GM19043 (cell line): ENCODE measurements around the gene EPB41L2.
"Not testable (repeated sequence)": the region's sequence is repeated elsewhere in the genome, so short reads cannot be mapped to it uniquely, and the experiment has no call there.

Experiments used
- ATAC-seq: cut with Tn5 transposase; IDR thresholded peaks from one replicate; pipeline ENCODE4 v1.9.1; 2021; ENCODE audit warnings: low read depth; ENCODE audit not compliant: unreplicated experiment

Gene EPB41L2

DNA sequence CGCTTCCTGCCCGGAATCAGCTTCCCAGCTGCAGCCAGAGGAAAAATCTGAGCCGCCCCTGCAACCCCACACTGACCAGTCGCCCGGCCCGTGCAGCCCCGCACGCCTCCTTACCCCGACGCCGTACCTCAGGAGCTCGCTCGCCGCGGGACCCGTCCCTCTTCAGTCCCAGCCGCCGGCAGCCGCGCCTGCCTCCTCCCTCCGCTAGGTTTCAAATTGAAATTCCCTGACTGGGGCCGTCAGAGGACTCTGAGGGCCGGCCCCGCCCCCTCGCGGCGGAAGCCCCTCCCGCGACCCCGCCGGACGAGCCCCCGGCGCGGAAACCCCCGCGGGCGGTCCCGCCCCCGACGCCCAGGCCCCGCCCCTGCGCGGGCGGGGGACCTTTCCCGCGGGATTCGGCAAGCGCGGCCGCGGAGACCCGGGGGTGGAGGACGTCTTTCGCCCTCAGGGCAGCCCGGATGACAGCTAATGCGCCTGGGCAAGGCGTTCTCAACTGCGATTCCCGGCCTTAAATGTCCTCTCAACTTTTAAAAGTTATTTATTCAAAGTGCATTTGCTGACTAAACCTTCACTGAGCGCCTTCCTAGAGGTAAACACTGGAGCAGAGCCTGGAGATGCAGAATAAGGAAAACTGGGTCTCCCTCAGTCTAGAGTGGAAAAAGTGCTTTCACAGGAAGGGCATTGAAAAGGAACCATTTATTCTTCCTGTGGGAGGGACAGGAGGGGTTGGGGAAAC is at the start of gene EPB41L2:
Gene EPB41L2 (minus strand): TSS at position 218 of the 736 bp plus-strand sequence. CDS start 106,760 bp downstream, outside the sequence.
- ATAC-seq: peak; percentile 70

DNA sequence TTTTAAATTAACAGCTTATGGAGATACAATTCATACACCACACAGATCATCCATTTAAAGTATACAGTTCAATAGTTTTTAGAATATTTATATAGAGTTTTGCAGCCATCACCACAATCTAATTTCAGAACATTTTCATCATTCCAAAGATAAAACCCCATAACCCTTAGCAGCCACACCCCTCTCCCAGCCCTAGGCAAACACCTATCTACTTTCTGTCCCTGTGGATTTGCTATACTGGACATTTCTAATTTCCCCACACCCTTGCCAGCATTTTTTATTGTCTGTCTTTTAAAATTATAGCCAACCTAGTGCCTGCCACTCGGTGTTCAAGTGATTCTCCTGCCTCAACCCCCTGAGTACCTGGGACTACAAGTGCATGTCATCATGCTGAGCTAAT is 49.2 kb upstream of the EPB41L2 start:
- ATAC-seq: no peak

DNA sequence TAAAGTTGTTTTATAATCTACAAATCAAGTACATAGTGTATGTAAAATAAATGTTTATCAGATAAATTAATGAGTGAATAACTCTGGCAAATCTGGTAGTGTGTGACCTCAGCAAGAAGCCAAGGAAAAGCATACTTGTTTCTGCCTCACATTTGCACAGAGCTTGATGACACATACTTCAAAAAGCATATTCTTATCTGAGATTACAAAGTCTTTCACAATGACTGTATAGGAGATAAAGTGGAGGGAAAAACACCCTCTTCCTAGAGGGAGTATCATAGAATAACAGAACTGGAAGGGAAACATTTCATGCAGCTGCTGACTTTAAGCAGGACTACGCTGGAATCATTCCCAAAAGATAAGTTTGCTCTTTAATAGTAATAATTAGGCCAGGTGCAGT is 44.1 kb upstream of the EPB41L2 start:
- ATAC-seq: no peak

GRCh38 chr6:131103901-131104300 is 40.9 kb upstream of the EPB41L2 start:
- ATAC-seq: no peak

- no peak for ATAC-seq
Measured at GRCh38 chr6:131103296-131103695, 40.3 kb upstream of the EPB41L2 start.

DNA sequence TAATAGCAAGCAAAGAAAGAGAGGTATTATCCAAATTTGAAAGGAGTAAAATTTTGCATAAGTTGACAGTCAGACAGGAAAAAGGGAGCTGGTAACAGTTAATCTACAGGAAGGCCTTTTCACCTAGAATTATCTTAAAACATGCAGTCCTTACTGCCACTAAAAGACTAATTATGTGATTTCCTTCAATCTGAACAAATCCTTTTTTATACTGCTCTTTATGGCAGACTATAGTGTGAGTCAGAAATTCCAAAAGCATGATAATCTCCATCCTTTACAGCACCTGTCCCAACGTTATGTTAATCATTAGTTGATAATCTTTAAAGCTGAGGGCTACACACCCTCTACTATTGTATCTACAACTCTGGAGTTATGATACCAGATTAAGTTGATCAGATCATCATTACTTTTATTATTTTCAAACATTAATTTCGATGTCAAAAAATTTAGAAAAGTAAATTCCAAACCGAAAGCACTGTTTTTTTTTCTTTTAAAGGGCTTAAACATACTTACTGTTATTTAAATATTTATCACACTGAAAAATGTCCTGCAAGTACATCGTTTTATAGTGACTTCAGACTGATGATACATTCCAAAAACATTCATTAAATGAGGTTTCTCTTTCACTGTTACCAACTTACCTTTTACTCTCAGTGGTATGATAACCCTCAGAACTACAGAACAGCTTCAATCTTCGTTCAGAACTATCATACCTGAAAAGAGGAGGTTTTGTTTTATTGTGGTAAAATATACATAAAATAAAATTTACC is 39.1 kb upstream of the EPB41L2 start:
- no peak for ATAC-seq

- no peak for ATAC-seq
Measured at GRCh38 chr6:131096786-131097185, 33.7 kb upstream of the EPB41L2 start.

- no peak for ATAC-seq
Measured at GRCh38 chr6:131093334-131093733, 30.3 kb upstream of the EPB41L2 start.

DNA sequence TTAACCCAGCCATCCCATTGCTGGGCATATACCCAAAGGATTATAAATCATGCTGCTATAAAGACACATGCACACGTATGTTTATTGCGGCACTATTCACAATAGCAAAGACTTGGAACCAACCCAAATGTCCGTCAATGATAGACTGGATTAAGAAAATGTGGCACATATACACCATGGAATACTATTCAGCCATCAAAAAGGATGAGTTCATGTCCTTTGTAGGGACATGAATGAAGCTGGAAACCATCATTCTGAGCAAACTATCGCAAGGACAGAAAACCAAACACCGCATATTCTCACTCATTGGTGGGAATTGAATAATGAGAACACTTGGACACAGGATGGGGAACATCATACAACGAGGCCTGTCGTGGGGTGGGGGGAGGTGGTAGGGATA is 28.9 kb upstream of the EPB41L2 start:
- ATAC-seq: not testable (repeated sequence)

- ATAC-seq: not testable (repeated sequence)
Measured at GRCh38 chr6:131090339-131090738, 27.3 kb upstream of the EPB41L2 start.

GRCh38 chr6:131084982-131085381 is 21.9 kb upstream of the EPB41L2 start:
- no peak for ATAC-seq

DNA sequence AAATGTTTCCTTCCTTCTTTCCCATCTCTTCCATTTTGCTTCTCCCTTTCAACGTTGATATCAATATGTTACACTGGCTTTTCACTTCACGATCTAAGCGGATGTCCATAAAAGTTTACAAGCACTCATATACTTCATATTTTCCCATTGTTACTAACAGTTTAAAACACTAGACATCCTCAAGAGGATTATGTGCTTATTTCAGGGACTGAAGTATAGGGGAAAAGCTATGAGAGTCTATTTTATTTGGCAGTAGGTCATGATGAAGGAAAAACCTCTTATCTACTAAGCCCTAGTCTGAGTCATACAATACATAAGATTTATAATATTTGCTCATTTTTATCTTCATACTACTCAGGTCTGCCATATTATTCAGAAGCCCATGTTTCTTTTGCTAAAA is 20.6 kb upstream of the EPB41L2 start:
- ATAC-seq: no peak

DNA sequence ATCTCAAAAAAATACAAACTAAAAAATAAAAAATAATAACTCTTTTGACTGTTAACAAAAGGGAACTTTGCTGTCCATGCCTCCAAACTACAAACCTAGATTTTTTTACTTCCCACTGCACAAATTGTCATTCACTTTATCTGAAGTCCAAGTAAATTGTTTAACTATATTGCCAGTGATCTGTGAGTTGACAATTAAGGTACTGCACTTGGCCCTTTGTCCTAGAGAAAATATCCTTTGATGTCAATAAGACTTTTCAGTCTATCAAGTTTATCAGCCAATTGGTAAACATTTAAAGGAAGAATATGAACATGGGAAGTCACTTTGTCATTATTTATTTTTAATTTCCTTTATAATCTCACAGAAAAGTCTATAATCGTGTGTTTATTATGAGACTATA is 19.3 kb upstream of the EPB41L2 start:
- no peak for ATAC-seq

- no peak for ATAC-seq
Measured at GRCh38 chr6:131080084-131080483, 17.0 kb upstream of the EPB41L2 start.

GRCh38 chr6:131073577-131073976 is 10.5 kb upstream of the EPB41L2 start:
- ATAC-seq: no peak

GRCh38 chr6:131070061-131070460 is 7.0 kb upstream of the EPB41L2 start:
- ATAC-seq: no peak

GRCh38 chr6:131068165-131068564 is 5.1 kb upstream of the EPB41L2 start:
- ATAC-seq: no peak

- ATAC-seq: no peak
Measured at GRCh38 chr6:131067521-131067920, 4.5 kb upstream of the EPB41L2 start.

DNA sequence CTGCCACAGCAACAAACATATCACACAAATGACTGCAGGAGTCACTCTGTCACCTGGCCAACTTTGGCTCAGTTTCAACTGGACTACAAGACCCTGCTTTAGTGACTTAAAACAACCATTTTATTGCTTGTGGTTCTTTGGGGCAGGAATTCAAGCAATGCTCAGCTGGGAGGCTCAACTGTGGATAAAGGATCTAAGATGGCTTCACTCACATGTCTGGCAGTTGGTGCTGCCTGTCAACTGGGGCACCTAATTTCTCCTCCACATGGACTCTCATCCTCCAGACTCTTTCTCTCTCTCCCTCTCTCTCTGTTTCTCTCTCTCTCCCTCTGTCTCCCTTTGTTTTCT is 2.8 kb upstream of the EPB41L2 start:
- no peak for ATAC-seq

GRCh38 chr6:131065112-131065823 is 2.2 kb upstream of the EPB41L2 start:
- ATAC-seq: no peak

DNA sequence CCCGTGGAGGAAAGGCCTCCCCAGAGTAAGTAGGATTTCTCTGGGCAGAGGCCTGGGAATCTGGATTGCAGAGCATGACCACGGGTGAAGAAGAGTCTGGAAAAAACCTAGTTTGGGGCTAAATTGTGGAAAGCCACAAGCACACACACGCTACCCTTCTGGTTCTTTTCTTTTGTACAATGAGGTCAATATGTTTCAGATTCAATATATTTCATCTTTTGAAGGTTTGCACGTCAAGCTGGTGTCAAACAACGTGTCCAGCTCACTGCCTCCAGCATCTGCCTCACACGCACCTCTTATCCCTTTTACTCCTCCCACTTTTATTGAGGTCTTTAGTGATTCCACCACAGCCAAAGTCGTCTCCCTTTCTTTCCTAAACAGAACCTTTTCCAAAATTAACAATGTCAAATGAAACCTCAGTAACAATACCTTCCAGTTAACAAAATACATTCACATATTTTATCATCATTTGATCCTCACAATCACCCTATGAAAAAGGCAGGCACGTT is 773 bp upstream of the EPB41L2 start:
- no peak for ATAC-seq
